CD4-positive, alpha-beta T cell (primary cell): Measurements from ENCODE around the gene CCDC110. TPM values are rescaled to one million over a fixed set of nuclear protein-coding genes. Genes with fewer than 3 reads are reported as not detected.

Experiments
- ATAC-seq: fragments of 200-7000 bp; cut with Tn5 transposase; one replicate; pipeline ENCODE4 v1.10.0; 2022; ENCODE audit warnings: mild to moderate bottlenecking; ENCODE audit not compliant: poor library complexity
- CTCF ChIA-PET: fragments of 350-600 bp; sonication (Branson Sonifier 250); formaldehyde crosslinking; loops from one replicate; lab custom pipeline; 2021; ENCODE audit warnings: antibody characterized with exemption, inconsistent platforms; lab: Charles Lee
- POLR2A ChIA-PET: fragments of 350-600 bp; sonication (Branson Sonifier 250); formaldehyde crosslinking; loops from one replicate; lab custom pipeline; 2021; ENCODE audit warnings: antibody characterized with exemption, inconsistent platforms; lab: Charles Lee
- DNase-seq, 14 experiments: peaks; one replicate each; pipeline ENCODE4 v3.0.0-alpha.2; 2013 to 2020; ENCODE audit warnings: mixed read lengths in 2 of 14
- H3K27ac ChIP-seq, 2 donors: one replicate each; pipeline versions ENCODE4 v1.5.1 to v1.7.0; 2013; ENCODE audit warnings: low read length in 2 of 2, low read depth in 1 of 2, mild to moderate bottlenecking in 1 of 2
- H3K27me3 ChIP-seq, 2 experiments: 1 replicate in 1 of 2; 2 replicates in 1 of 2; pipeline versions ENCODE4 v1.6.1 to v1.7.0; 2013; ENCODE audit warnings: low read length in 2 of 2, control low read depth in 1 of 2, mild to moderate bottlenecking in 1 of 2, moderate library complexity in 1 of 2; ENCODE audit not compliant: insufficient read depth in 2 of 2, control insufficient read depth in 1 of 2
- H3K36me3 ChIP-seq: one replicate; pipeline ENCODE4 v1.6.1; 2013; ENCODE audit warnings: low read length, control low read depth; ENCODE audit not compliant: insufficient read depth
- H3K4me1 ChIP-seq: one replicate; pipeline ENCODE4 v1.6.1; 2013; ENCODE audit warnings: low read length, control low read depth; ENCODE audit not compliant: insufficient read depth
- H3K4me3 ChIP-seq: one replicate; pipeline ENCODE4 v1.5.1; 2013; ENCODE audit warnings: mild to moderate bottlenecking, low read length, moderate library complexity
- H3K9me3 ChIP-seq, 2 experiments: 1 replicate in 1 of 2; 2 replicates in 1 of 2; pipeline versions ENCODE4 v1.6.1 to v1.7.0; 2013; ENCODE audit warnings: low read length in 2 of 2, mild to moderate bottlenecking in 2 of 2, control low read depth in 1 of 2, moderate library complexity in 1 of 2; ENCODE audit not compliant: control insufficient read depth in 1 of 2, insufficient read depth in 1 of 2
- H3K27ac Mint-ChIP-seq: one replicate; pipeline ENCODE4 v1.8.0; 2020; ENCODE audit warnings: mixed read lengths
- H3K27me3 Mint-ChIP-seq: one replicate; pipeline ENCODE4 v1.8.0; 2021; ENCODE audit warnings: mixed read lengths
- H3K36me3 Mint-ChIP-seq: one replicate; pipeline ENCODE4 v1.8.0; 2021; ENCODE audit warnings: low read depth, mixed read lengths
- H3K4me1 Mint-ChIP-seq: one replicate; pipeline ENCODE4 v1.8.0; 2021; ENCODE audit warnings: low read depth, mixed read lengths
- H3K4me3 Mint-ChIP-seq: one replicate; pipeline ENCODE4 v1.8.0; 2020; ENCODE audit warnings: mild to moderate bottlenecking, mixed read lengths
- H3K9me3 Mint-ChIP-seq: one replicate; pipeline ENCODE4 v1.8.0; 2020; ENCODE audit warnings: mixed read lengths
- intact Hi-C, 2 experiments: fragments of 100-400 bp; cut with DNase I in 1 of 2; cut with micrococcal nuclease in 1 of 2; formaldehyde crosslinking; loops; one replicate each; pipeline versions ENCODE4 v1.15.1 to v1.9.0; 2023 to 2025; cut with DNase I, micrococcal nuclease
- total RNA-seq, 174 experiments: library from RNA in 2 of 174; stranded (reverse) in 2 of 174; gene quantifications; one replicate each; pipeline ENCODE4 v1.2.3 and lab custom pipeline; 2021 to 2026
- TF ChIP-seq, protein P1 (sequence below): fragments of 200-600 bp; IDR thresholded peaks from one replicate; pipeline ENCODE4 v1.8.0; 2022; ENCODE audit warnings: antibody characterized with exemption, mild to moderate bottlenecking

Gene CCDC110
- total RNA-seq, 2 experiments from 2014 or later: 0.34 to 0.36 TPM

- Mint-ChIP-seq H3K36me3 (no peaks in the 10 kb centered on the region), H3K4me3 (no peak overlapping the region), H3K4me1 (peaks cover 19% of the 10 kb centered on the region), H3K27ac (no peak overlapping the region), H3K27me3 (peaks cover 65% of the 10 kb centered on the region), H3K9me3 (no peaks in the 10 kb centered on the region)
- H3K27ac ChIP-seq: no peak overlapping the region
- no peak for DNase-seq
- CTCF ChIA-PET: no interaction called here
- no peak for ATAC-seq
- POLR2A ChIA-PET: no interaction called here
- no peak overlapping the region for H3K4me3 ChIP-seq
- peaks cover 12% of the 10 kb centered on the region for H3K4me1 ChIP-seq
- no peaks in the 10 kb centered on the region for H3K36me3 ChIP-seq
- H3K9me3 ChIP-seq: no peaks in the 10 kb centered on the region
- peaks cover 12 to 17% of the 10 kb centered on the region in 2 experiments for H3K27me3 ChIP-seq
- intact Hi-C loops: no loop called here
- TF ChIP-seq, protein P1, sequence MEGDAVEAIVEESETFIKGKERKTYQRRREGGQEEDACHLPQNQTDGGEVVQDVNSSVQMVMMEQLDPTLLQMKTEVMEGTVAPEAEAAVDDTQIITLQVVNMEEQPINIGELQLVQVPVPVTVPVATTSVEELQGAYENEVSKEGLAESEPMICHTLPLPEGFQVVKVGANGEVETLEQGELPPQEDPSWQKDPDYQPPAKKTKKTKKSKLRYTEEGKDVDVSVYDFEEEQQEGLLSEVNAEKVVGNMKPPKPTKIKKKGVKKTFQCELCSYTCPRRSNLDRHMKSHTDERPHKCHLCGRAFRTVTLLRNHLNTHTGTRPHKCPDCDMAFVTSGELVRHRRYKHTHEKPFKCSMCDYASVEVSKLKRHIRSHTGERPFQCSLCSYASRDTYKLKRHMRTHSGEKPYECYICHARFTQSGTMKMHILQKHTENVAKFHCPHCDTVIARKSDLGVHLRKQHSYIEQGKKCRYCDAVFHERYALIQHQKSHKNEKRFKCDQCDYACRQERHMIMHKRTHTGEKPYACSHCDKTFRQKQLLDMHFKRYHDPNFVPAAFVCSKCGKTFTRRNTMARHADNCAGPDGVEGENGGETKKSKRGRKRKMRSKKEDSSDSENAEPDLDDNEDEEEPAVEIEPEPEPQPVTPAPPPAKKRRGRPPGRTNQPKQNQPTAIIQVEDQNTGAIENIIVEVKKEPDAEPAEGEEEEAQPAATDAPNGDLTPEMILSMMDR: no peak
Observed at GRCh38 chr4:185518069-185518468, 46.5 kb upstream of the CCDC110 start.

- H3K36me3 ChIP-seq: no peaks in the 10 kb centered on the region
- no peak overlapping the region for H3K27ac ChIP-seq
- CTCF ChIA-PET: no interaction called here
- Mint-ChIP-seq H3K4me3 (no peak overlapping the region), H3K27ac (no peak overlapping the region), H3K27me3 (peaks cover 74% of the 10 kb centered on the region), H3K36me3 (no peaks in the 10 kb centered on the region), H3K4me1 (peaks cover 23% of the 10 kb centered on the region), H3K9me3 (no peaks in the 10 kb centered on the region)
- intact Hi-C loops: no loop called here
- TF ChIP-seq, protein P1: no peak
- H3K27me3 ChIP-seq: peaks cover 22 to 26% of the 10 kb centered on the region in 2 experiments
- no peak for ATAC-seq
- H3K4me1 ChIP-seq: peaks cover 16% of the 10 kb centered on the region
- POLR2A ChIA-PET: no interaction called here
- H3K4me3 ChIP-seq: no peak overlapping the region
- no peak for DNase-seq
- H3K9me3 ChIP-seq: no peaks in the 10 kb centered on the region
Observed at GRCh38 chr4:185515248-185515647, 43.7 kb upstream of the CCDC110 start.

DNA sequence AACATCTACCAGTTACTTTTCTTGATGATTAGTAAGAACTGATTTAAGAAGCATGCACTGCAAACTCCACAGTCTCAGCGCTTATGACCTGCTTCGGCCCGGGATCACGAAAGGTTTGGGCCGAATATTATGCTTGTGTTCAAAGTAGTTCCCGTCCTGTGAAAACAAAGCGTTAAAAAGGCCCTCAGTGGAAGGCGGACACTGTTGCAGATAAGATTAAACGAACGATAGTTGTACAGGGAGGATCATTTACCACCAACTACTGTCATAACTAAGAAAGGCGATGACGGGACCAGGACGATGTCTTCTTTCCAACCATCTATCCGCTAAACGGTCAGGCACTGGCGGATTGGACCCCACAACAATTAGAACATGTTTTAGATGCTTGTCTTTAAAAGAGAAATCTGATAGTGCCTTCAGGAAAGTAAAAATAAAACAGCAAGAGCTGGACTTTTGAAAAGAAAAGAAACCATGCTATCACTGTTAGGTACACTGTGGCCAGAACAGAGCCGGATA lies 42.7 kb upstream of the CCDC110 start:
- H3K4me1 Mint-ChIP-seq: peaks cover 23% of the 10 kb centered on the region
- no peaks in the 10 kb centered on the region for H3K36me3 ChIP-seq
- H3K27me3 Mint-ChIP-seq: peaks cover 76% of the 10 kb centered on the region
- no peak overlapping the region for H3K27ac Mint-ChIP-seq
- ChIA-PET CTCF (no interaction called here), POLR2A (no interaction called here)
- H3K4me3 ChIP-seq: no peak overlapping the region
- no peaks in the 10 kb centered on the region for H3K36me3 Mint-ChIP-seq
- H3K9me3 ChIP-seq: no peaks in the 10 kb centered on the region
- intact Hi-C loops: no loop called here
- DNase-seq: no peak
- no peak overlapping the region for H3K4me3 Mint-ChIP-seq
- H3K27ac ChIP-seq: no peak overlapping the region
- ATAC-seq: no peak
- TF ChIP-seq, protein P1: no peak
- peaks cover 22 to 31% of the 10 kb centered on the region in 2 experiments for H3K27me3 ChIP-seq
- peaks cover 16% of the 10 kb centered on the region for H3K4me1 ChIP-seq
- H3K9me3 Mint-ChIP-seq: no peaks in the 10 kb centered on the region
